Mesodermal cell (in vitro differentiated cells): ENCODE results near the gene PPP2R2C.

Experiments used
- H3K27ac ChIP-seq: 2 replicates; pipeline ENCODE4 v1.7.0; 2013; ENCODE audit warnings: mild to moderate bottlenecking, low read depth, low read length, moderate library complexity; ENCODE audit not compliant: severe bottlenecking
- H3K36me3 ChIP-seq: 2 replicates; pipeline ENCODE4 v1.7.1; 2013; ENCODE audit warnings: mild to moderate bottlenecking, low read length, moderate library complexity; ENCODE audit not compliant: control insufficient read depth, insufficient read depth
- H3K4me1 ChIP-seq: one replicate; pipeline ENCODE4 v1.7.1; 2013; ENCODE audit warnings: mild to moderate bottlenecking, low read length; ENCODE audit not compliant: insufficient read depth, control insufficient read depth, poor library complexity, severe bottlenecking
- H3K4me3 ChIP-seq: 2 replicates; pipeline ENCODE4 v1.7.0; 2013; ENCODE audit warnings: low read length, control low read depth, mild to moderate bottlenecking; ENCODE audit not compliant: insufficient read depth, poor library complexity, severe bottlenecking; ENCODE audit errors: extremely low read depth
- H3K9me3 ChIP-seq: 2 replicates; pipeline ENCODE4 v1.7.1; 2013; ENCODE audit warnings: mild to moderate bottlenecking, low read length, moderate library complexity; ENCODE audit not compliant: control insufficient read depth
- WGBS, 2 experiments: methylation state at CpG; one replicate each; pipeline ENCODE4 v1.1.5; 2013; ENCODE audit warnings: missing lambda C conversion rate in 2 of 2; ENCODE audit not compliant: insufficient coverage in 2 of 2; 5-methylcytosine and 5-hydroxymethylcytosine counted together

PPP2R2C gene

DNA sequence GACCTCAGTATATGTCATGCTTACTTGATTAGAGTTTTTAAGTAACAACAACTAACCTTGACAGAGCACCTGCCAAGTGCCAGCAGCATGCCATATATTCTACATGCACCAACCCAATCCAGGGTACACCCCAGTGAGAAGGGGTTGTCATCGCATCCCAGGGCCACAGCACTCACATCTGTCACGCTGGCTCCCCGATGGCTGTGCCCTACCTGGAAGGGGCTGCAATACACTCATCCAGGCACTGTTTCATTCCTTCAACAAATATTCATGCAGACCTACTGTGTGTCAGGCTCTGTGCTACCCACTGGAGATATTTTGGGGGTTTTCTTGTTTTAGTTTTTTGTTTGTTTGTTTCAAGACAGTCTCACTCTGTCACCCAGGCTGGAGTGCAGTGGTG, 49.5 kb downstream of the PPP2R2C start:
- no peak overlapping the region for H3K27ac ChIP-seq
- no peaks in the 10 kb centered on the region for H3K9me3 ChIP-seq
- H3K4me3 ChIP-seq, result no peak overlapping the region
- H3K36me3 ChIP-seq, result no peaks in the 10 kb centered on the region
- 50 to 100% methylated on average over 1 to 2 of the region's 3 CpGs for WGBS, 2 experiments
- no peaks in the 10 kb centered on the region for H3K4me1 ChIP-seq

GRCh38 chr4:6422105-6422504, 50.3 kb downstream of the PPP2R2C start:
- Histone ChIP-seq H3K4me3 (no peak overlapping the region), H3K27ac (no peak overlapping the region), H3K9me3 (no peaks in the 10 kb centered on the region), H3K4me1 (no peaks in the 10 kb centered on the region), H3K36me3 (no peaks in the 10 kb centered on the region)
- WGBS, 2 experiments, result 93 to 100% methylated on average over 6 to 9 of the region's 9 CpGs

DNA sequence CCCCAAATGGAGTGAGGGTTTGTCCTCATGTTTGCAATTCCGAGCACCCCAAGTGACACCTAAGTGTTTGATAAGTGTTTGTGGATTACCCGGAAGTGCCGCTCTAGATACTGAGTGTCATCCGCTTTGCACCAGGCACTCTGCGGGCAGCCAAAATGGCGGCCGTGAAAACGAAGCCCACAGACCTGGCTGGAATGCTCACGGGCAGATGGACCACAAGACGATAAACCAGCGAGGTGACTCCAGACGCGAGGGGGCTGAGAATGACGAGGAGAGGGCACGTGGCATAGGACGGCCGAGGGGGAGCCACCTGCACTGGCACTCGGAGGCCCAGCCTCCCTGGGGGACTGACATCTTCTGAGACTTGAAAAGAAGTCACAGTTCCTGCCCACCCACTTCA, 51.0 kb downstream of the PPP2R2C start:
- Histone ChIP-seq H3K4me1 (no peaks in the 10 kb centered on the region), H3K27ac (no peak overlapping the region), H3K36me3 (no peaks in the 10 kb centered on the region), H3K4me3 (no peak overlapping the region), H3K9me3 (no peaks in the 10 kb centered on the region)
- WGBS, 2 experiments, result 87 to 95% methylated on average over 17 to 18 of the region's 18 CpGs

GRCh38 chr4:6420972-6421371, 51.4 kb downstream of the PPP2R2C start:
- H3K4me3 ChIP-seq, result no peak overlapping the region
- no peaks in the 10 kb centered on the region for H3K36me3 ChIP-seq
- no peaks in the 10 kb centered on the region for H3K9me3 ChIP-seq
- no peak overlapping the region for H3K27ac ChIP-seq
- 90% methylated on average over 6 of the region's 6 CpGs for WGBS, 2 experiments
- no peaks in the 10 kb centered on the region for H3K4me1 ChIP-seq

DNA sequence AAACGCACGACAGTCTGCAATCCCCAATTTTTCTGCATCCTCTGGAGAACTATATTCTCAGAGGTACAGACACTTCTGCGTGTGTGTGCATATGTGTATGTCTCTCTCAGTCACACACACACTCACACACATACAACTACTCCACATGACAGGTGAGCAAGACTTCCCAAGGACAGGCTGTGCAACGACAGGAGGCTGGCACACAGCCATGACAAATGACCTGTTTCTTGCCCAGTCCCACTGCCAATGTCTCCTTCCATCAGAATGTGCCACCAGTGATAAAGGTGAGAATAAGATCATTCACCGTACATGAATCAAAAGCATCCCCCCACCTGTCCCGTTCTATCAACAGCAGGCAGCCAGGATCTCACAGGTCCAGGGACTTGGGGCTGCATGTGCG, 52.4 kb downstream of the PPP2R2C start:
- 88 to 91% methylated on average over 4 to 7 of the region's 7 CpGs for WGBS, 2 experiments
- H3K4me1 ChIP-seq, result no peaks in the 10 kb centered on the region
- no peak overlapping the region for H3K4me3 ChIP-seq
- no peaks in the 10 kb centered on the region for H3K36me3 ChIP-seq
- H3K27ac ChIP-seq, result no peak overlapping the region
- H3K9me3 ChIP-seq, result no peaks in the 10 kb centered on the region

GRCh38 chr4:6419452-6420028, 52.9 kb downstream of the PPP2R2C start:
- 70 to 74% methylated on average over 3 to 4 of the region's 6 CpGs for WGBS, 2 experiments
- no peaks in the 10 kb centered on the region for H3K9me3 ChIP-seq
- H3K4me3 ChIP-seq, result no peak overlapping the region
- H3K27ac ChIP-seq, result no peak overlapping the region
- no peaks in the 10 kb centered on the region for H3K4me1 ChIP-seq
- H3K36me3 ChIP-seq, result no peaks in the 10 kb centered on the region

- Histone ChIP-seq H3K27ac (no peak overlapping the region), H3K36me3 (no peaks in the 10 kb centered on the region), H3K9me3 (no peaks in the 10 kb centered on the region), H3K4me1 (no peaks in the 10 kb centered on the region), H3K4me3 (no peak overlapping the region)
- 81 to 89% methylated on average over 6 to 8 of the region's 9 CpGs for WGBS, 2 experiments
These were observed 54.1 kb downstream of the PPP2R2C start for GRCh38 chr4:6418193-6418755.

- Histone ChIP-seq H3K4me1 (no peaks in the 10 kb centered on the region), H3K36me3 (no peaks in the 10 kb centered on the region), H3K27ac (no peak overlapping the region), H3K4me3 (no peak overlapping the region), H3K9me3 (no peaks in the 10 kb centered on the region)
- WGBS, 2 experiments, result 85 to 91% methylated on average over 12 of the region's 12 CpGs
These were observed 54.8 kb downstream of the PPP2R2C start for GRCh38 chr4:6417516-6418050.

- H3K4me3 ChIP-seq, result no peak overlapping the region
- no peaks in the 10 kb centered on the region for H3K4me1 ChIP-seq
- no peaks in the 10 kb centered on the region for H3K36me3 ChIP-seq
- WGBS, 2 experiments, result 55 to 62% methylated on average over 7 to 12 of the region's 16 CpGs
- H3K9me3 ChIP-seq, result no peaks in the 10 kb centered on the region
- H3K27ac ChIP-seq, result no peak overlapping the region
These were observed 55.7 kb downstream of the PPP2R2C start for GRCh38 chr4:6416518-6417286.

GRCh38 chr4:6415031-6415705, 57.2 kb downstream of the PPP2R2C start:
- WGBS, 2 experiments, result 61 to 71% methylated on average over 17 of the region's 19 CpGs
- H3K36me3 ChIP-seq, result no peaks in the 10 kb centered on the region
- H3K4me1 ChIP-seq, result no peaks in the 10 kb centered on the region
- no peak overlapping the region for H3K4me3 ChIP-seq
- no peak overlapping the region for H3K27ac ChIP-seq
- H3K9me3 ChIP-seq, result no peaks in the 10 kb centered on the region
